ENCODE measurements around the gene PTPRH. TPM values are rescaled to one million over a fixed set of nuclear protein-coding genes. Genes with fewer than 3 reads are reported as not detected.

The PTPRH gene
- total and polyA plus RNA-seq, 12 donors: 0.25 to 7.5 (median 2.4) TPM

GRCh38 chr19:55169136-55169535, 40.2 kb downstream of the PTPRH start:
- DNase-seq: no peak
- Histone ChIP-seq H3K4me1 (peaks cover 3 to 40% (median 25%) of the 10 kb centered on the region in 9 donors), H3K27me3 (peaks cover 15 to 97% (median 89%) of the 10 kb centered on the region in 7 donors), H3K9me3 (no peaks in the 10 kb centered on the region), H3K36me3 (peaks cover 0 to 13% (median 0%) of the 10 kb centered on the region in 9 donors), H3K4me3 (no peak overlapping the region), H3K27ac (no peak overlapping the region)
- no peak for ATAC-seq
- no peak for TF ChIP-seq CTCF (IDR thresholded peaks at IDR 0.05)
- intact Hi-C loops (cut with DNase I): no loop called here
- 60 to 64% methylated on average over 4 of the region's 4 CpGs for WGBS, 2 donors

GRCh38 chr19:55166530-55167268, 42.6 kb downstream of the PTPRH start, which contains the start of gene DNAAF3:
Gene DNAAF3, minus strand, starts transcription at chr19:55166613. Its CDS starts 200 bp downstream, at chr19:55166413.
- H3K36me3 ChIP-seq: peaks cover 0 to 23% (median 0%) of the 10 kb centered on the region in 9 donors
- no peaks in the 10 kb centered on the region for H3K9me3 ChIP-seq
- DNase-seq (peak; percentile 90 to 94), ATAC-seq (peak; percentile 96 to 99 (median 97))
- H3K27ac ChIP-seq: peak within 1 kb of the TSS in 2 of 10 donors; percentile 45 to 51
- intact Hi-C loops (cut with DNase I): no loop called here
- TF ChIP-seq CTCF (IDR thresholded peaks at IDR 0.05): no peak
- H3K27me3 ChIP-seq: peaks cover 9 to 96% (median 83%) of the 10 kb centered on the region in 7 donors
- H3K4me3 ChIP-seq: peak within 1 kb of the TSS in 9 of 10 donors; percentile 25 to 54 (median 48)
- 2% methylated on average over 33 of the region's 33 CpGs for WGBS, 2 donors
- H3K4me1 ChIP-seq: peaks cover 0 to 24% (median 18%) of the 10 kb centered on the region in 9 donors

GRCh38 chr19:55165952-55166529, 43.3 kb downstream of the PTPRH start:
- H3K36me3 ChIP-seq: peaks cover 0 to 30% (median 0%) of the 10 kb centered on the region in 9 donors
- peak overlapping the region in 9 of 10 donors; percentile 25 to 54 (median 48) for H3K4me3 ChIP-seq
- H3K27me3 ChIP-seq: peaks cover 9 to 98% (median 86%) of the 10 kb centered on the region in 7 donors
- H3K4me1 ChIP-seq: peaks cover 0 to 30% (median 19%) of the 10 kb centered on the region in 9 donors
- DNase-seq: peak; percentile 54 to 70
- 2% methylated on average over 34 of the region's 34 CpGs for WGBS, 2 donors
- no peaks in the 10 kb centered on the region for H3K9me3 ChIP-seq
- intact Hi-C loops (cut with DNase I): no loop called here
- ATAC-seq: peak; percentile 48 to 89 (median 85)
- H3K27ac ChIP-seq: peak overlapping the region in 2 of 10 donors; percentile 45 to 51
- TF ChIP-seq CTCF (IDR thresholded peaks at IDR 0.05): peak in 8 of 9 donors; percentile 24 to 67 (median 48)

- Histone ChIP-seq H3K4me1 (peaks cover 0 to 49% (median 28%) of the 10 kb centered on the region in 9 donors), H3K36me3 (peaks cover 0 to 39% (median 0%) of the 10 kb centered on the region in 9 donors), H3K27ac (no peak overlapping the region), H3K27me3 (peaks cover 0 to 83% (median 61%) of the 10 kb centered on the region in 7 donors), H3K4me3 (peak overlapping the region in 1 of 10 donors; percentile 60), H3K9me3 (no peaks in the 10 kb centered on the region)
- TF ChIP-seq CTCF (IDR thresholded peaks at IDR 0.05): no peak
- 42 to 49% methylated on average over 61 of the region's 61 CpGs for WGBS, 2 donors
- no peak for DNase-seq
- intact Hi-C loops (cut with DNase I): no loop called here
- ATAC-seq: no peak
Measured at GRCh38 chr19:55161571-55162322, 47.6 kb downstream of the PTPRH start.
